Activated CD8-positive, alpha-beta T cell treated with anti-CD3 and anti-CD28 coated beads for 36 hours (primary cell): ENCODE measurements around the gene RPGRIP1L. TPM values are rescaled to one million over a fixed set of nuclear protein-coding genes. Genes with fewer than 3 reads are reported as not detected.

ENCODE experiments used
- ATAC-seq: fragments of 200-7000 bp; cut with Tn5 transposase; one replicate; pipeline ENCODE4 v1.10.0; 2021; ENCODE audit warnings: mild to moderate bottlenecking, moderate library complexity
- CTCF ChIA-PET: fragments of 350-600 bp; sonication (Branson Sonifier 250); formaldehyde crosslinking; loops from one replicate; lab custom pipeline; 2021; ENCODE audit warnings: antibody characterized with exemption; lab: Charles Lee
- POLR2A ChIA-PET: fragments of 350-600 bp; sonication (Branson Sonifier 250); formaldehyde crosslinking; loops from one replicate; lab custom pipeline; 2021; ENCODE audit warnings: antibody characterized with exemption; lab: Charles Lee
- DNase-seq: peaks from one replicate; pipeline ENCODE4 v3.0.0-alpha.2; 2020
- H3K27ac Mint-ChIP-seq: one replicate; pipeline ENCODE4 v1.8.0; 2021; ENCODE audit warnings: mild to moderate bottlenecking, mixed read lengths
- H3K27me3 Mint-ChIP-seq: one replicate; pipeline ENCODE4 v1.8.0; 2021; ENCODE audit warnings: mixed read lengths
- H3K36me3 Mint-ChIP-seq: one replicate; pipeline ENCODE4 v1.8.0; 2021; ENCODE audit warnings: low read depth, mixed read lengths
- H3K4me1 Mint-ChIP-seq: one replicate; pipeline ENCODE4 v1.8.0; 2021; ENCODE audit warnings: low read depth, mixed read lengths
- H3K4me3 Mint-ChIP-seq: one replicate; pipeline ENCODE4 v1.8.0; 2021; ENCODE audit warnings: mild to moderate bottlenecking, moderate library complexity, mixed read lengths
- H3K9me3 Mint-ChIP-seq: one replicate; pipeline ENCODE4 v1.8.0; 2021; ENCODE audit warnings: mixed read lengths
- CTCF ChIP-seq: fragments of 200-600 bp; IDR thresholded peaks from one replicate; pipeline ENCODE4 v1.8.0; 2022; ENCODE audit warnings: antibody characterized with exemption, mild to moderate bottlenecking
- intact Hi-C: fragments of 100-400 bp; cut with micrococcal nuclease; formaldehyde crosslinking; loops from one replicate; pipeline ENCODE4 v1.10.0; 2022
- total RNA-seq, 2 experiments: library from RNA; stranded (reverse); gene quantifications; one replicate each; pipeline ENCODE4 v1.2.3, GENCODE V29; 2021

The RPGRIP1L gene
- total RNA-seq, 2 experiments from 2014 or later: 6.0 to 6.2 TPM

GRCh38 chr16:53745086-53745485, 41.4 kb upstream of the RPGRIP1L start:
- DNase-seq (no peak), ATAC-seq (no peak)
- H3K4me3 Mint-ChIP-seq: no peak overlapping the region
- no peaks in the 10 kb centered on the region for H3K27me3 Mint-ChIP-seq
- no peak for TF ChIP-seq CTCF
- intact Hi-C loops: no loop called here
- H3K27ac Mint-ChIP-seq: no peak overlapping the region
- H3K4me1 Mint-ChIP-seq: peaks cover 34% of the 10 kb centered on the region
- ChIA-PET CTCF (interaction anchor here (1.1 to 4.5 kb wide), 3 partner anchors 9 to 197 kb away, joined by 4 to 22 read pairs (median 19); partner anchors contain the start of genes FTO and RPGRIP1L), POLR2A (interaction anchor here (0.6 kb wide), 1 partner anchor 36 kb away, joined by 4 read pairs; no protein-coding TSS in a partner anchor)
- H3K9me3 Mint-ChIP-seq: peaks cover 6% of the 10 kb centered on the region
- peaks cover 2% of the 10 kb centered on the region for H3K36me3 Mint-ChIP-seq

GRCh38 chr16:53744449-53744848, 40.8 kb upstream of the RPGRIP1L start:
- TF ChIP-seq CTCF: no peak
- Mint-ChIP-seq H3K27ac (peak overlapping the region; percentile 27), H3K4me1 (peaks cover 34% of the 10 kb centered on the region), H3K27me3 (no peaks in the 10 kb centered on the region), H3K4me3 (no peak overlapping the region), H3K36me3 (no peaks in the 10 kb centered on the region), H3K9me3 (peaks cover 6% of the 10 kb centered on the region)
- ChIA-PET POLR2A (interaction anchor here (0.6 kb wide), 1 partner anchor 35 kb away, joined by 4 read pairs; no protein-coding TSS in a partner anchor), CTCF (interaction anchor here (1.0 to 4.5 kb wide), 8 partner anchors 9 to 211 kb away, joined by 3 to 22 read pairs (median 6); partner anchors contain the start of genes FTO and RPGRIP1L)
- intact Hi-C loops: no loop called here
- ATAC-seq (peak; percentile 91), DNase-seq (peak; percentile 50)

GRCh38 chr16:53743149-53743566, 39.5 kb upstream of the RPGRIP1L start:
- CTCF ChIA-PET: interaction anchor here (0.7 to 4.5 kb wide), 25 partner anchors 8 to 1014 kb away, joined by 3 to 22 read pairs (median 4); partner anchors contain the start of genes FTO and RPGRIP1L
- Mint-ChIP-seq H3K4me3 (no peak overlapping the region), H3K9me3 (peaks cover 6% of the 10 kb centered on the region), H3K27ac (no peak overlapping the region), H3K27me3 (no peaks in the 10 kb centered on the region), H3K36me3 (no peaks in the 10 kb centered on the region), H3K4me1 (peaks cover 34% of the 10 kb centered on the region)
- DNase-seq (peak; percentile 41), ATAC-seq (no peak)
- POLR2A ChIA-PET: no interaction called here
- TF ChIP-seq CTCF: peak; percentile 65
- intact Hi-C loops: no loop called here

- ATAC-seq: no peak
- Mint-ChIP-seq H3K4me3 (no peak overlapping the region), H3K9me3 (no peaks in the 10 kb centered on the region), H3K36me3 (no peaks in the 10 kb centered on the region), H3K27ac (no peak overlapping the region), H3K27me3 (no peaks in the 10 kb centered on the region), H3K4me1 (peaks cover 31% of the 10 kb centered on the region)
- ChIA-PET POLR2A (no interaction called here), CTCF (interaction anchor here (1.0 to 4.5 kb wide), 6 partner anchors 12 to 193 kb away, joined by 3 to 22 read pairs (median 10); no protein-coding TSS in a partner anchor)
- no peak for DNase-seq
- intact Hi-C loops: no loop called here
- TF ChIP-seq CTCF: no peak
Measured at GRCh38 chr16:53741546-53741945, 37.9 kb upstream of the RPGRIP1L start.

- intact Hi-C loops: no loop called here
- POLR2A ChIA-PET: no interaction called here
Measured at GRCh38 chr16:53740933-53741531, 37.4 kb upstream of the RPGRIP1L start.

More at GRCh38 chr16:53740933-53741531, 37.4 kb upstream of the RPGRIP1L start:
- H3K4me1 Mint-ChIP-seq: peaks cover 31% of the 10 kb centered on the region
- H3K9me3 Mint-ChIP-seq: no peaks in the 10 kb centered on the region
- no peak overlapping the region for H3K27ac Mint-ChIP-seq
- H3K27me3 Mint-ChIP-seq: no peaks in the 10 kb centered on the region
- CTCF ChIA-PET: interaction anchor here (1.2 to 4.5 kb wide), 3 partner anchors 16 to 192 kb away, joined by 3 to 22 read pairs (median 4); no protein-coding TSS in a partner anchor
- TF ChIP-seq CTCF: no peak
- no peaks in the 10 kb centered on the region for H3K36me3 Mint-ChIP-seq
- DNase-seq (no peak), ATAC-seq (no peak)
- H3K4me3 Mint-ChIP-seq: no peak overlapping the region
